Heart left ventricle (tissue), 16 donors: ENCODE data around the gene LRBA. TPM values are rescaled to one million over a fixed set of nuclear protein-coding genes. Genes with fewer than 3 reads are reported as not detected.
"Not testable (repeated sequence)": the region's sequence is repeated elsewhere in the genome, so short reads cannot be mapped to it uniquely, and the experiment has no call there.

ENCODE experiments used
- ATAC-seq, 4 donors: fragments of 200-7000 bp; cut with Tn5 transposase; one replicate each; pipeline ENCODE4 v1.9.1; 2020 to 2022; ENCODE audit warnings: moderate library complexity in 4 of 4, mild to moderate bottlenecking in 3 of 4, moderate number of reproducible peaks in 1 of 4
- DNase-seq, 5 donors: peaks; one replicate each; pipeline ENCODE4 v3.0.0-alpha.2; 2020
- H3K27ac ChIP-seq, 12 donors: fragments of 200-600 bp; sonication (generic) in 4 of 12; one replicate each; pipeline versions ENCODE4 v1.5.0 to v1.8.0; 2016 to 2022; ENCODE audit warnings: mild to moderate bottlenecking in 2 of 12
- H3K27me3 ChIP-seq, 9 donors: fragments of 200-600 bp; sonication (generic) in 2 of 9; one replicate each; pipeline versions ENCODE4 v1.5.1 to v1.8.0; 2016 to 2022; ENCODE audit warnings: mild to moderate bottlenecking in 3 of 9
- H3K36me3 ChIP-seq, 9 donors: fragments of 200-600 bp; sonication (generic) in 2 of 9; one replicate each; pipeline versions ENCODE4 v1.5.0 to v1.8.0; 2018 to 2022; ENCODE audit warnings: mild to moderate bottlenecking in 2 of 9
- H3K4me1 ChIP-seq, 12 donors: fragments of 200-600 bp; sonication (generic) in 4 of 12; one replicate each; pipeline versions ENCODE4 v1.5.0 to v1.8.0; 2016 to 2022; ENCODE audit warnings: mild to moderate bottlenecking in 3 of 12
- H3K4me3 ChIP-seq, 12 donors: fragments of 200-600 bp; sonication (generic) in 4 of 12; one replicate each; pipeline versions ENCODE4 v1.5.0 to v1.8.0; 2017 to 2022; ENCODE audit warnings: mild to moderate bottlenecking in 9 of 12, moderate library complexity in 4 of 12
- H3K9me3 ChIP-seq, 12 donors: fragments of 200-600 bp; sonication (generic) in 4 of 12; one replicate each; pipeline versions ENCODE4 v1.5.0 to v1.8.0; 2016 to 2022; ENCODE audit warnings: mild to moderate bottlenecking in 1 of 12
- POLR2A ChIP-seq, 2 donors: fragments of 450-650 bp; IDR thresholded peaks; one replicate each; pipeline ENCODE4 v1.6.1; 2017; ENCODE audit warnings: antibody characterized with exemption in 2 of 2, mild to moderate bottlenecking in 2 of 2, moderate library complexity in 2 of 2
- WGBS, 4 donors: extraction: QIAGEN DNeasy Blood & Tissue Kit in 2 of 4; methylation state at CpG; one replicate each; pipeline versions ENCODE4 v1.1.5 to v1.1.7; 2013 to 2018; 5-methylcytosine and 5-hydroxymethylcytosine counted together
- intact Hi-C, 10 donors: fragments of 100-400 bp; cut with DNase I; formaldehyde crosslinking; loops; one replicate each; pipeline versions ENCODE4 v1.11.1 to v1.14.2; 2022
- polyA plus RNA-seq, 2 donors: library from polyadenylated mRNA; stranded (reverse); fragments of 200-250 nt; gene quantifications; one replicate each; pipeline ENCODE4 v1.2.3, GENCODE V29; 2013
- total RNA-seq, 9 donors: library from RNA; depleted of rRNA in 2 of 9; stranded (reverse); fragments of >200 nt in 2 of 9; fragmentation: NEBNext Ultra II Directional in 3 of 9; extraction: Animal tissue kit (Norgen Biotek cat#: 25700) in 3 of 9; gene quantifications; one replicate each; pipeline versions ENCODE4 v1.1.0 to v1.2.4, GENCODE V29; 2016 to 2023
- TF ChIP-seq, protein P1 (sequence below), 12 donors: fragments of 200-600 bp; sonication (generic) in 4 of 12; IDR thresholded peaks; one replicate each; pipeline versions ENCODE4 v1.5.0 to v1.8.0; 2018 to 2022; ENCODE audit warnings: antibody characterized with exemption in 12 of 12, mild to moderate bottlenecking in 5 of 12
- donor health status: ischemic (EF 13 %, LVEDD 7.1; RV severe dilation, severe dysfunction).
- donor health status: healthy with polysubstance abuse.
- donor health status: DM: no; HTN: yes; CAD: no.
- donor health status: DM: no; HTN: no; CAD: no.
- donor health status: ischemic (EF 25% LVEDD 6.9; RV normal size, moderate dysfunction).
- donor health status: ischemic (EF 25% LVEDD 5.7; RV mildly dilated, moderate dysfunction).
- donor health status: healthy.
- donor health status: DM: yes; HTN: yes; CAD: no.
- donor health status: ischemic (EF 35%, LVEDD 5.7; RV mildly dilated, moderate dysfunction).
- donor health status: nonischemic (EF 11% LVEDD 7.7; RV severe dilation, severe dysfunction).
- donor health status: DM: yes; HTN: yes; CAD: no.
- donor health status: PGD.
- donor health status: ischemic (EF 29% LVEDD 5.4; RV normal size, mild dysfunction).
- donor health status: nonischemic (EF 23%, LVEDD 6.1; RV moderate dilation, normal function).

Gene LRBA
- total and polyA plus RNA-seq, 11 donors, result 6.5 to 35.1 (median 22.6) TPM

DNA sequence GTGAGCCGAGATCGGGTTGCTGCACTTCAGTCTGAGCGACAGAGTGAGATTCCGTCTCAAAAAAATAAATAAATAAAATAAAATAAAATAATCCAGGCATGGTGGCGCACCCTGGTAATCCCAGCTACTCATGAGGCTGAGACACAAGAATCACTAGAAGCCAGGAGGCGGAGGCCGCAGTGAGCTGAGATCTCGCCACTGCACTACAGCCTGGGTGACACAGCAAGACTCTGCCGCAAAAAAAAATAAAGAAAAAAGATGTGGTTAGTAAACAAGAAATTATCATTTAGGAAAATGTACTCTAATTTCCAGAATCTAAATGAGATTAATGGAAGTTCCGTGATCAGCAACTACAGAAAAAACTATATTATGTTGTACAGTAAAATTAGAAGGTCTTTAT is 14.5 kb upstream of the LRBA start:
- no peak overlapping the region for H3K4me3 ChIP-seq
- WGBS, 4 donors, result 92 to 97% (median 96%) methylated on average over 10 of the region's 10 CpGs
- ATAC-seq (no peak), DNase-seq (no peak)
- intact Hi-C loops, result no loop called here
- H3K27ac ChIP-seq, result no peak overlapping the region
- no peaks in the 10 kb centered on the region for H3K36me3 ChIP-seq
- TF ChIP-seq, protein P1, sequence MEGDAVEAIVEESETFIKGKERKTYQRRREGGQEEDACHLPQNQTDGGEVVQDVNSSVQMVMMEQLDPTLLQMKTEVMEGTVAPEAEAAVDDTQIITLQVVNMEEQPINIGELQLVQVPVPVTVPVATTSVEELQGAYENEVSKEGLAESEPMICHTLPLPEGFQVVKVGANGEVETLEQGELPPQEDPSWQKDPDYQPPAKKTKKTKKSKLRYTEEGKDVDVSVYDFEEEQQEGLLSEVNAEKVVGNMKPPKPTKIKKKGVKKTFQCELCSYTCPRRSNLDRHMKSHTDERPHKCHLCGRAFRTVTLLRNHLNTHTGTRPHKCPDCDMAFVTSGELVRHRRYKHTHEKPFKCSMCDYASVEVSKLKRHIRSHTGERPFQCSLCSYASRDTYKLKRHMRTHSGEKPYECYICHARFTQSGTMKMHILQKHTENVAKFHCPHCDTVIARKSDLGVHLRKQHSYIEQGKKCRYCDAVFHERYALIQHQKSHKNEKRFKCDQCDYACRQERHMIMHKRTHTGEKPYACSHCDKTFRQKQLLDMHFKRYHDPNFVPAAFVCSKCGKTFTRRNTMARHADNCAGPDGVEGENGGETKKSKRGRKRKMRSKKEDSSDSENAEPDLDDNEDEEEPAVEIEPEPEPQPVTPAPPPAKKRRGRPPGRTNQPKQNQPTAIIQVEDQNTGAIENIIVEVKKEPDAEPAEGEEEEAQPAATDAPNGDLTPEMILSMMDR (IDR thresholded peaks at IDR 0.05), result no peak
- TF ChIP-seq POLR2A (IDR thresholded peaks at IDR 0.05), result no peak
- no peaks in the 10 kb centered on the region for H3K27me3 ChIP-seq
- peaks cover 0 to 5% (median 0%) of the 10 kb centered on the region in 12 donors for H3K4me1 ChIP-seq
- H3K9me3 ChIP-seq, result no peaks in the 10 kb centered on the region

DNA sequence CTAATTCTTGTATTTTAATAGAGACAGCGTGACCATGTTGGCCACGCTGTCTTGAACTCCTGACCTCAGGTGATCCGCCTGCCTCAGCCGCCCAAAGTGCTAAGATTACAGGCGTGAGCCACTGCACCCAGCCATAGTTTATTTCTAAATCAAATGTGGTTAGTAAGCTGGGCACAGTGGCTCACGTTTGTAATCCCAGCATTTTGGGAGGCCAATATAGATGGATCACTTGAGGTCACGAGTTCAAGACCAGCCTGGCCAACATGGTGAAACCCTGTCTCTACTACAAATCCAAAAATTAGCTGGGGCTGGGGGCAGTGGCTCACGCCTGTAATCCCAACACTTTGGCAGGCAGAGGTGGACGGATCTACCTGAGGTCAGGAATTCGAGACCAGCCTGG is 13.9 kb upstream of the LRBA start:
- H3K27ac ChIP-seq, DNase-seq, H3K4me3 ChIP-seq, H3K9me3 ChIP-seq, ATAC-seq, H3K36me3 ChIP-seq, H3K27me3 ChIP-seq, intact Hi-C loops, H3K4me1 ChIP-seq: not testable (repeated sequence)
- WGBS, 4 donors, result 82 to 85% (median 83%) methylated on average over 10 of the region's 10 CpGs

DNA sequence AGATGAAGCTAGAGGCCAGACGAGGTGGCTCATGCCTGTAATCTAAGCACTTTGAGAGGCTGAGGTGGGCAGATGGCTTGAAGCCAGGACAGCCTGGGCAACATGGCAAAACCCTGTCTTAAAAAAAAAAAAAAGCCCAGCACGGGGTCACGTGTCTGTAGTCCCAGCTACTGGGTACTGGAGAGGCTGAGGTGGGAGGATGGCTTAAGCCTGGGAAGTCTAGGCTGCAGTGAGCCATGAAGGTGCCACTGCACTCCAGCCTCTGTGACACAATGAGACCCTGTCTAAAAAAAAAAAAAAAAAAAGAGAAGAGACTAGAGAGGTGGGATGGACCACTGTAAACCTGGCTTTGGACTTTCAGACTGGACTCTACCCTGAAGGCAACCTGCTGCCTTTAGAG is 10.7 kb upstream of the LRBA start:
- H3K4me1 ChIP-seq, result no peaks in the 10 kb centered on the region
- intact Hi-C loops, result no loop called here
- no peak overlapping the region for H3K27ac ChIP-seq
- no peaks in the 10 kb centered on the region for H3K36me3 ChIP-seq
- H3K27me3 ChIP-seq, result no peaks in the 10 kb centered on the region
- TF ChIP-seq, protein P1 (IDR thresholded peaks at IDR 0.05), result no peak
- no peak for TF ChIP-seq POLR2A (IDR thresholded peaks at IDR 0.05)
- ATAC-seq (no peak), DNase-seq (no peak)
- WGBS, 4 donors, result 67 to 82% (median 78%) methylated on average over 3 of the region's 3 CpGs
- H3K4me3 ChIP-seq, result no peak overlapping the region
- no peaks in the 10 kb centered on the region for H3K9me3 ChIP-seq

DNA sequence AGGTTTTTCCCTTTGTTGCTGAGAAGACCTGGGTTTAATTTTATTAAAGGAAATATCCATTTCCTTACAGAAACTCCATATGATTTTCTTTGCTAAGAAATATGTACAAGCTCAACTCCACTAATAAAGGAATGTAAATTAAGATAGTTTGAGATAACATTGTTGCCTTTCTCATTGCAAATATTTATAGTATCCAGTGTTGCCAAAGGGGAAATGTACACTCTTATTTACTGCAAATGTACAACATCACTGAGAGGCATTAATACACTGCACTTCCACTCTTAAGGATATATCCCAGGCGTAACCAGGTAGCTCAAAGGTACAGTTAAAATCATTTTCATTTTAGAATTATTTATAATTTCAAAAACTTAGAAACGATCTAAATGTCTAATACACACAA is 7.5 kb upstream of the LRBA start:
- WGBS, 4 donors, result 71 to 84% (median 82%) methylated on average over 2 of the region's 2 CpGs
- no peaks in the 10 kb centered on the region for H3K9me3 ChIP-seq
- DNase-seq (no peak), ATAC-seq (no peak)
- no peak overlapping the region for H3K4me3 ChIP-seq
- TF ChIP-seq, protein P1 (IDR thresholded peaks at IDR 0.05), result no peak
- no peak for TF ChIP-seq POLR2A (IDR thresholded peaks at IDR 0.05)
- no peak overlapping the region for H3K27ac ChIP-seq
- intact Hi-C loops, result no loop called here
- H3K27me3 ChIP-seq, result no peaks in the 10 kb centered on the region
- H3K36me3 ChIP-seq, result no peaks in the 10 kb centered on the region
- no peaks in the 10 kb centered on the region for H3K4me1 ChIP-seq

DNA sequence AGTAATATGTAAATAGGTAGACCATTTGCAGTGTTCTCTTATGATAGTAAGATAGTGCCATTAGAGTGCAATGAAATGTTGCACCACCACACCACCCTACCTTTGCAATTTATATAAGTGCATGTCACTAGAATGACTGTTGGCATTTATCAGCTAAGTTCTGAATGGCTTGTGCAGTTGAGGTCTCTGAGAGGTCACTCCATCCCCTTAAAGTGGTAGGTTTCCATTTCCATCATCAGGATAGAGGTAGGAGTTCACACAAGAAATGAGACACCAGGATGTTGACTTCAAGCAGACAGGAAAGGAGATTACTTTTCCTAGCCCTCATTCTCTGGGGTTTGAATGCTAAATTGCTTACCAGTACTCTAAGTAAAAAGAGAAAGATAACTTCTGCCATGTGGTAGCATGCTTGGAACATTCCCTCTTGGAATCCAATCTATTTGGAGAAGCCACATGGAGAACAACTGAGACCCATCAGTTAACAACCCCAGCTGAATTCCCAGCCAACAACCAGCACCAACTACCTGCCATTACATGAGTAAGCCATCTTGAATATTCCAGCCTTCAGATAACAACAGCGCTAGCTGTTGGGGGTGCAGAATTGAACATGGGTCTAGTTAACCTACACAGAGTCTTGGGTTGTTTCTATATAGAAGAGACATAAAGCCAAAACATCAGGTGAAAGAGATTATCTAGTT is 6.7 kb upstream of the LRBA start:
- ATAC-seq, result no peak
- Histone ChIP-seq H3K27me3 (no peaks in the 10 kb centered on the region), H3K4me1 (peaks cover 0 to under 1% (median 0%) of the 10 kb centered on the region in 12 donors), H3K36me3 (no peaks in the 10 kb centered on the region), H3K4me3 (no peak overlapping the region), H3K9me3 (no peaks in the 10 kb centered on the region), H3K27ac (no peak overlapping the region)
- WGBS, 4 donors, result 91 to 93% (median 92%) methylated on average over 1 of the region's 1 CpG
- intact Hi-C loops, result no loop called here
- TF ChIP-seq, protein P1 (IDR thresholded peaks at IDR 0.05), result no peak
- TF ChIP-seq POLR2A (IDR thresholded peaks at IDR 0.05), result no peak
- no peak for DNase-seq
